ENCODE data around the gene SGSM2.

GRCh38 chr17:2369039-2369438, 31.7 kb downstream of the SGSM2 start:
- TF ChIP-seq ZNF565 (CRISPR knock-in tag; conservative IDR thresholded peaks at IDR 0.05; ENCODE audit: low read depth) (no peak), TCF4 (CRISPR knock-in tag; IDR thresholded peaks at IDR 0.05; ENCODE audit: borderline replicate concordance) (no peak), ZFP3 (CRISPR knock-in tag; IDR thresholded peaks at IDR 0.05) (no peak)
- TF ChIP-seq, protein P1, sequence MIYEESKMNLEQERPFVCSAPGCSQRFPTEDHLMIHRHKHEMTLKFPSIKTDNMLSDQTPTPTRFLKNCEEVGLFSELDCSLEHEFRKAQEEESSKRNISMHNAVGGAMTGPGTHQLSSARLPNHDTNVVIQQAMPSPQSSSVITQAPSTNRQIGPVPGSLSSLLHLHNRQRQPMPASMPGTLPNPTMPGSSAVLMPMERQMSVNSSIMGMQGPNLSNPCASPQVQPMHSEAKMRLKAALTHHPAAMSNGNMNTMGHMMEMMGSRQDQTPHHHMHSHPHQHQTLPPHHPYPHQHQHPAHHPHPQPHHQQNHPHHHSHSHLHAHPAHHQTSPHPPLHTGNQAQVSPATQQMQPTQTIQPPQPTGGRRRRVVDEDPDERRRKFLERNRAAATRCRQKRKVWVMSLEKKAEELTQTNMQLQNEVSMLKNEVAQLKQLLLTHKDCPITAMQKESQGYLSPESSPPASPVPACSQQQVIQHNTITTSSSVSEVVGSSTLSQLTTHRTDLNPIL (CRISPR knock-in tag; IDR thresholded peaks at IDR 0.05; ENCODE audit: low read depth), result no peak
- TF ChIP-seq, protein P2, sequence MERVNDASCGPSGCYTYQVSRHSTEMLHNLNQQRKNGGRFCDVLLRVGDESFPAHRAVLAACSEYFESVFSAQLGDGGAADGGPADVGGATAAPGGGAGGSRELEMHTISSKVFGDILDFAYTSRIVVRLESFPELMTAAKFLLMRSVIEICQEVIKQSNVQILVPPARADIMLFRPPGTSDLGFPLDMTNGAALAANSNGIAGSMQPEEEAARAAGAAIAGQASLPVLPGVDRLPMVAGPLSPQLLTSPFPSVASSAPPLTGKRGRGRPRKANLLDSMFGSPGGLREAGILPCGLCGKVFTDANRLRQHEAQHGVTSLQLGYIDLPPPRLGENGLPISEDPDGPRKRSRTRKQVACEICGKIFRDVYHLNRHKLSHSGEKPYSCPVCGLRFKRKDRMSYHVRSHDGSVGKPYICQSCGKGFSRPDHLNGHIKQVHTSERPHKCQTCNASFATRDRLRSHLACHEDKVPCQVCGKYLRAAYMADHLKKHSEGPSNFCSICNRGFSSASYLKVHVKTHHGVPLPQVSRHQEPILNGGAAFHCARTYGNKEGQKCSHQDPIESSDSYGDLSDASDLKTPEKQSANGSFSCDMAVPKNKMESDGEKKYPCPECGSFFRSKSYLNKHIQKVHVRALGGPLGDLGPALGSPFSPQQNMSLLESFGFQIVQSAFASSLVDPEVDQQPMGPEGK (CRISPR knock-in tag; IDR thresholded peaks at IDR 0.05; ENCODE audit: borderline replicate concordance), result no peak
- TF ChIP-seq, protein P3, sequence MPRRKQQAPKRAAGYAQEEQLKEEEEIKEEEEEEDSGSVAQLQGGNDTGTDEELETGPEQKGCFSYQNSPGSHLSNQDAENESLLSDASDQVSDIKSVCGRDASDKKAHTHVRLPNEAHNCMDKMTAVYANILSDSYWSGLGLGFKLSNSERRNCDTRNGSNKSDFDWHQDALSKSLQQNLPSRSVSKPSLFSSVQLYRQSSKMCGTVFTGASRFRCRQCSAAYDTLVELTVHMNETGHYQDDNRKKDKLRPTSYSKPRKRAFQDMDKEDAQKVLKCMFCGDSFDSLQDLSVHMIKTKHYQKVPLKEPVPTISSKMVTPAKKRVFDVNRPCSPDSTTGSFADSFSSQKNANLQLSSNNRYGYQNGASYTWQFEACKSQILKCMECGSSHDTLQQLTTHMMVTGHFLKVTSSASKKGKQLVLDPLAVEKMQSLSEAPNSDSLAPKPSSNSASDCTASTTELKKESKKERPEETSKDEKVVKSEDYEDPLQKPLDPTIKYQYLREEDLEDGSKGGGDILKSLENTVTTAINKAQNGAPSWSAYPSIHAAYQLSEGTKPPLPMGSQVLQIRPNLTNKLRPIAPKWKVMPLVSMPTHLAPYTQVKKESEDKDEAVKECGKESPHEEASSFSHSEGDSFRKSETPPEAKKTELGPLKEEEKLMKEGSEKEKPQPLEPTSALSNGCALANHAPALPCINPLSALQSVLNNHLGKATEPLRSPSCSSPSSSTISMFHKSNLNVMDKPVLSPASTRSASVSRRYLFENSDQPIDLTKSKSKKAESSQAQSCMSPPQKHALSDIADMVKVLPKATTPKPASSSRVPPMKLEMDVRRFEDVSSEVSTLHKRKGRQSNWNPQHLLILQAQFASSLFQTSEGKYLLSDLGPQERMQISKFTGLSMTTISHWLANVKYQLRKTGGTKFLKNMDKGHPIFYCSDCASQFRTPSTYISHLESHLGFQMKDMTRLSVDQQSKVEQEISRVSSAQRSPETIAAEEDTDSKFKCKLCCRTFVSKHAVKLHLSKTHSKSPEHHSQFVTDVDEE (CRISPR knock-in tag; IDR thresholded peaks at IDR 0.05), result no peak
